Raji (cell line): ENCODE results near the gene ATL2.

Source experiments
- POLR2A ChIP-seq: IDR thresholded peaks from 2 replicates; pipeline ENCODE4 v1.6.1; 2011; ENCODE audit warnings: low read depth, low read length, control low read depth; ENCODE audit not compliant: insufficient read depth

Gene ATL2

GRCh38 chr2:38271697-38272096, 105.4 kb downstream of the ATL2 start:
- no peak for TF ChIP-seq POLR2A

DNA sequence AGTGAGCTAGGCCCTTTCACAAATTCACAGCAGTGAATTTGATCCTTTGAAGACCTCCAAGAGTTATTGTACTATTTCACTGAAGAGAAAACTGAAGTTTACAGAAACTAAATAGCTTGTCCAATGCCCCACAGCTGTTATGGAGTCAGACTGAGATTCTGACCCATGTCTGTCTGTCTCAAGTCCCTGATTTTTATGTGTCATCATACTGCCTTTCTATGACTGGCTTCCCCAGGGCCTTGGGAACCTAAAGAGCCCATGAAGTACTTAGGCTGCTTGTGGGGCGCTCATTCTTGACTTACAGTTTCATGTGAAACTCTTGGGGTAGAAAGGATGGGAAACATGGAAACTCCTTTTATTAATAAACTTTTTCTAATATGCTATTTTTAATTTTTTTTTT, 107.7 kb downstream of the ATL2 start:
- TF ChIP-seq POLR2A: no peak

DNA sequence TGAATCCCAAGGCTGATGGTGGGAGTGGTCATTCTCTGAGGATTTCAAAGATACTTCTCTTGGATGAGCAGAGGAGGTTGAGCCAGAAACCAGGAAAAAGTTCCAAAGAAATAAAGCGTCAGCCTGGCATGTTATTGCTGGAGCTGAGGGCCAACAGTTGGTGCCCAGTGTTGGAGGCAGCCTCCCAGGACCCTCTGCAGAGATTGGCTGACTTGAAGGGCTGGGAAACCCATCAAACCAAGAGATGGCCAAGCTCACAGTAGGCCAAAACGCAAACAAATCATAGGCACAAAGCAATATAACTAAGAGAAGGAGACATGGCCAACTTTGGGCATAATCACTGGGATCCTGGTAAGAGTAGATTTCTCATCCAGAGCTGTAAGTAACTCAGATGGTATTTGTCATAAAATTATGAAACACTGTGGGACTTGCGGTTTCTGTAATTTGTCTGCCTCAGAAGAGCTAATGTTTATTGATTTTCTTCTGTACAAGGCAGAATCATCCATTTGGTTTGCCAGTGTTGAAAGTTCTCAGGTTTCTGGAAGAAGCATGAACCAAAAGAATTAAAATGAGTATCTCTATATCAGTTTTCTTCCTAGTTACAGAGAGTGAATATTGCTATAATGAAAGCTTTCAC, 108.3 kb downstream of the ATL2 start:
- TF ChIP-seq POLR2A: no peak

DNA sequence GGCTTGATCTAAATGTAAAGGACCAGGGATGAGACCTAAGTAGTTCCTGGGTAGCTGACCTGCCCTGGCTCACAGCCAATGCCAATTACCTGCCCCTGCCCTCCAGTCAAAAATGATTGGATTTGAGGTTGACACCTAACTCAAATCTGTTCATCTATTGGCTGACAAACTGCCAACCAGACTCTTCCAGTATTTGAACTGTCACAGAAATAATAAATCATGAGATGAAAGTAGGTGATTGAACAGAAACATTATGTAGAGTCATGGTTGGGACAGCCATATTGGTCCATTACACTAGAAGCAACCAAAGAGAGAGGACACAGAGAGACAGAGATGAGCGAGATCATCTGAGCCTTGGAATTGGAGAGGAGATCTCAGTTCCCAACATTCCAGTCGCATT, 109.1 kb downstream of the ATL2 start:
- TF ChIP-seq POLR2A: no peak

- TF ChIP-seq POLR2A: no peak
These were observed 109.7 kb downstream of the ATL2 start for GRCh38 chr2:38267270-38267925.

DNA sequence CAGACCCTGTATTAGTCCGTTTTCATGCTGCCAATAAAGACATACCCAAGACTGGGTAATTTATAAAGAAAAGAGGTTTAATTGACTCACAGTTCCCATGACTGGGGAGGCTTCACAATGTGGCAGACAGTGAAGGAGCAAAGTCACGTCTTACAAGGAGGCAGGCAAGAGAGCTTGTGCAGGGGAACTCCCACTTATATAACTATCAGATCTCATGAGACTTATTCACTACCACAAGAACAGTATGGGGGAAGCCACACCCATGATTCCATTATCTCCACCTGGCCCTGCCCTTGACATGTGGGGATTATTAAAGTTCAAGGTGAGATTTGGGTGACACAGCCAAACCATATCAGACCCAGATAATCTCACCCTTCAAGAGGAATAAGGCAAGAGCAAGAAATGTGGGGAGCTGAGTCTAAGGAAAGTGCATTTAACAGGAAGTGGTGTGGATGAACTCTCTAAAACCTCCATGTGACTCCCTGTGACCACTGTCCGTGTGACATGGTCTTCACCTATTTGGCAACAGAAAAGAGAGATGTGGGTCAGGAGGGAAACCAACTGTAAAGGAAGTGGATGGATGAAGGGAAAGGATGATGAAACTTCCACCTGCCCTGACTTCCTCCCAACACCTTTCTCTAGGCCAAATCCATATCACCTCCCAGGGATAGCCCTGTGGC, 110.6 kb downstream of the ATL2 start:
- no peak for TF ChIP-seq POLR2A

DNA sequence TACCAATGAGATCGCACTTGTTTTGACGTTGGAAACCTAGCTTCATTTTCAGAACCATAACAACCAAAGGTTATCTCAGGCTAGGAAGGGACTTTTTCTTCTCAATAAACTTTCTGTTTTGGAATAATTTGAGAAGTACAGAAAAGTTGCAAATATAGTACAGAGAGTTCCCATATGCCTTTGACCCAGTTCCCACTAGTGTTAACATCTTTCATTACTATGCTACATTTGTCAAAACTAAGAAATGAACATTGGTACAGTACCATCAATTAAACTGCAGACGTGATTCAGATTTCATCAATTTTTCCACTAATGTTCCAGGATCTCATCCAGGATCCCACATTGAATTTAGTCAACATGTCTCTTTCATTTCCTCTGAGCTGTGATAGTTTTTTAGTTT, 111.6 kb downstream of the ATL2 start:
- TF ChIP-seq POLR2A: no peak

- no peak for TF ChIP-seq POLR2A
These were observed 112.5 kb downstream of the ATL2 start for GRCh38 chr2:38264396-38265221.

GRCh38 chr2:38263293-38263692, 113.8 kb downstream of the ATL2 start:
- no peak for TF ChIP-seq POLR2A

DNA sequence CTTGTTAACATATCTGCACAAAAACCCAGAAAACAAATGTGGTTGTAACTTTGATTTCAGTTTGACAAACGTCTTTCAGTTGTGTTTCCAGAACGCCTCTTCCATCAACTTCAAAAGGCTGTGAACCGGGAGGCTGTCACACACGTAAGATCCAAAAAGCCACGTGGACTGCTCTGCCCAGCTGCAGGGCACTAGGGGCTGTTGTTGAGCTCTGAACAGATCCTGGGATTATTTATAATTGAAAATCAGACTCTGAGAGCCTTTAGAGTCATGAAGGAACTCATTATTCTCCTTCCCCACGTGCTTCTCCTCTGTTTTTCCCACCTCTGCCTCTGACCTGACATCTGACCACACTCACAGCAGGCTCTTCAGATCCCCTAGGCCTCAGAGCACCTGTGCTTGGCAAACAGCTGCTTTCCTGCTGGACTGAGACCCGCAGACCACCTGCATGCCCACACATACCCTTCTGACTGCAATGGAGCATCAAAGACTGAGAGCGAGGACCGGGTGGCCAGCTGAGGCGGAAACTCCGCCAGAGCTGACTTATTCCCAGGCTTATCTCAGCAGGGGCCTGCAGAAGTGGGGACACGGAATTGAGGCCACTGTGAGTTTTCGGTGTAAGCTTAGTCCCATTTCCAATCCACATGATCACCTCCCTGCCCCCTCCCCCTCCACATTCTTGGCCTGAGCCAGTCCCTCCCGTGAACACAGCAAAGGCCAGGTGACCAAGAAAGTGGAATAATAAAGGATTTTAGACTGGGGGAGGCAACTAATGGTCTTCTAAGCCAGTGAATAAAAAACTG, 114.8 kb downstream of the ATL2 start:
- TF ChIP-seq POLR2A: no peak

- no peak for TF ChIP-seq POLR2A
These were observed 115.5 kb downstream of the ATL2 start for GRCh38 chr2:38261569-38262068.

DNA sequence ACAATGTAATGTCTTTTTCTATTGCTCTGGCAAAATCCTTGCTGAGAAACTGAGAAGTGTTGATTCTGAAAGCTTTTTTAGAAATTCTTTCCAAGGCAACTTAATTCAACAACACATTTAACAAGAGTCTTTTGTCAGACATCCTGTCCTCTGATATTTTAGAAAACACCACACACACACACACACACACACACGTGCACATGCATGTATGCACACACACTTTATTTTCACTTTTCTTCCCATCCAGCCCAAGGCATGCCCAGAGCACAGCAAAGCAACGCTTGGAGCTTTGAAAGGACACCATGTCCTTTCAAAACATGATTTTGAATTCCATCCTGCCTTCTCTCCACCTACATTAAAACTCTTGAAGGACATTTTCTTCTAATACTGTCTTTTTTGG, 116.1 kb downstream of the ATL2 start:
- no peak for TF ChIP-seq POLR2A

DNA sequence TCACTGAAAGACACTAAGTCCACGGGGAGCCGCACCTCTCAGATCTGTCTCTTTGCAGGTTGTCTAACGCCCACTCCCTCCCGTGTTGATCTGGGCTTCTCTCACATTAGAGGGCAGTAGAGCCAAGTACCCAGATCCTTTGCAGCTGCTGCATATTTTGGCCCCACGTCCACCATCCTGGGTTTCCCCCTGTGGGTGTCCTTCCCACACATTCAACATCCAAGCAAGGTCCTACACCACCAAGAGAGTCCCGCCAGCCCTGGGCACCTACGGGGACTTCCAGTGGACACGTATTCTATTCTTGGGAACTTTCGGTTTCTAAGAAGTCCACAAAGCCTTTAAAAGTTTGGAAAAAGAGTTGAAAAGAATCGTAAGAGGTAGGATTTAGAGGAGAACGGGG, 116.6 kb downstream of the ATL2 start:
- no peak for TF ChIP-seq POLR2A

DNA sequence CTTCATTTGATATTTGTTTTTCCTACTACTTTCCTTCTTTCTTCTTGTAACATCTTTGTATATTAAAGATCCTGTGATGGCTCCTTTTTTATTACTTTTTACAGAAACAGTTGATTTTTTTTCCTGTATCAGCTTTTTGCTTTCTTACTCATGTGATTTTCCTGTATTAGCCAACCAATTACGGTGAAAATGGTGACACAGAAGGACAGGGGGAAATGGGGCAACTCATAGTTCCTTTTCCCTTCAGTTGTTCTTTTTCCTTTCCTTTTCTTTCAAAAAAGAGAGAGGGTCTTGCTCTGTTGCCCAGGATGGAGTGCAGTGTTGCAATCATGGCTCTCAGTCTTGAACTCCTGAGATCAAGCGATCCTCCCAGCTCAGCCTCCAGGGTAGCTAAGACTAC, 117.8 kb downstream of the ATL2 start:
- no peak for TF ChIP-seq POLR2A

DNA sequence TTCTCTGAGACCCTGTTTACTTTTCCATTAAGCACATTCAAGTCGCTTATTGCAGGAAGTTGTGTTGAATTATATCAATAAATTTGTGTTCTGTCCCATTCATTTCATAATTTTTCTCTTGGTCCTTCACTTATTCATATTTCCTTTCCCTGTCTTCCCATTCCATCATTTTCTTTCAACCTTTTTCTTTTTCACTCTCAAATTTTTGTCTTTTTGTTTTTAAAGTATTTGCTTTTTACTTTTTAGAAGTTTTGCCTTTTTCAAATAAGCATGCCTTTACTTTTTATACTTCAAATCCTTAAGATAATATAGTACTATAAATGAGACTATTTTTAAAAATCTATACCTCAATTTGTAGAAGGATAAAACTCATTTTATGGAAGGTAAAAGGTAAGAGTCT, 120.5 kb downstream of the ATL2 start:
- TF ChIP-seq POLR2A: no peak
